ENCODE results near the gene GPSM1. TPM values are rescaled to one million over a fixed set of nuclear protein-coding genes. Genes with fewer than 3 reads are reported as not detected.

GPSM1 gene
- total and polyA plus RNA-seq, 4 donors: 29.2 to 116 (median 92.1) TPM

DNA sequence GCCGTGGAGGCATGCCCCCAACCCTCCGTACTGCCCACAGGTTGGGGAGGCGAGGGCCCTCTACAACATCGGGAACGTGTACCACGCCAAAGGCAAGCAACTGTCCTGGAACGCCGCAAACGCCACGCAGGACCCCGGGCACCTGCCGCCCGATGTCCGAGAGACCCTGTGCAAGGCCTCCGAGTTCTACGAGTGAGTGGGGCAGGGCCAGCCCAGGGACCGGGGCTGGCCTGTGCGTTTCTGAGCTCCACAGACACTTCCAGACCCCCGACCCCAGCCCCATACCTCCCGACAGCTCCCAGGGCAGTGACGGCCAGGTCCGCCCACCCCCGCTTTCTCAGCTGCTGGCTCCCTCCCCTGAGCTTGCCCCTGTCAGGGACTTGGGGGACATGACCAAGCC is 9.5 kb downstream of the GPSM1 start:
- Histone ChIP-seq H3K27me3 (ENCODE audit: control insufficient read depth, insufficient read depth, low read length) (no peaks in the 10 kb centered on the region), H3K4me1 (ENCODE audit: control insufficient read depth, insufficient read depth, low read length) (peaks cover 38% of the 10 kb centered on the region), H3K9me3 (ENCODE audit: control insufficient read depth, insufficient read depth, low read length) (no peaks in the 10 kb centered on the region), H3K4me3 (ENCODE audit: low read depth, low read length) (no peak overlapping the region), H3K36me3 (ENCODE audit: control insufficient read depth, insufficient read depth, low read length) (peaks cover 100% of the 10 kb centered on the region), H3K27ac (ENCODE audit: low read depth, low read length) (no peak overlapping the region)
- 93% methylated on average over 23 of the region's 23 CpGs for WGBS (ENCODE audit: insufficient coverage)
- DNase-seq (ENCODE audit: low read depth in 4 of 6, low spot score in 6 of 6): no peak

DNA sequence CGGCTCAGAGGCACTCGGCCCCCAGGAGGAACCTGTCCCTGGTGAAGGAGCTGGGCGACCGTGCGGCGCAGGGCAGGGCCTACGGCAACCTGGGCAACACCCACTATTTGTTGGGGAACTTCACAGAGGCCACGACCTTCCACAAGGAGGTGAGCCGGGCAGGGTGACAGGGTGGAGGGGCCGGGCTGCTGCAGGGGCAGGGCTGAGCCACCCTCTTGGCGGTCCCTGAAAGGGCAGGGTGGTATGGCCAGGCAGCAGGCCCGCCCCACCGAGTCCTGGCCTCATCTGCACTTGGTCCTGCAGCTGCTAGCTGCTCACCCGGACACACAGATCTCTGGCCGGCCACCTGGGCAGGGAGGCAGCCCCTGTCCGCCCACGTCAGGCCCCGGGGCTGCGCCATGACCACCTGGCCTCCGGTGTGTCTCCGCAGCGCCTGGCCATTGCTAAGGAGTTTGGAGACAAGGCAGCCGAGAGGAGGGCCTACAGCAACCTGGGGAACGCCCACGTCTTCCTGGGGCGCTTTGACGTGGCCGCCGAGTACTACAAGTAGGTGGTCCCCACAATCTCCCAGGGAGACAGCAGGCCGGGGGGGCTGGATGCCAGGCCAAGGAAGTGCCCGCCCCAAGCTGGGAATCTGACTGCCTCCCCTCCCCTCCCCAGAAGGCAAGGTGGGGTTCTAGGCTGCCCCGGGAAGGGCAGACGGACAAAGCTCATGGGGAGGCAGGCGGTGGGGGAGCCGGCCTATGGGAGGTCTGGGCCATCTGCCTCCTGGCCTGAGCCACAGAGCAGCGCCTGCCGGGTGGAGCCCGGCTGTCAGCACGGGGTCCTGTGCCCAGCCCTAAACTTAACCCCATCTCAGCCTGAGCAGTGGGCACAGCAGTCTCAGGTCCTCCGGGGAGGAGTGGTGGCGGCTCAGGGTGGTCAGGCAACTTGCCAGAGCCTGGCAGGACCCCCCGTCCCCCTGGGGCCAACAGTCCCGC is 10.4 kb downstream of the GPSM1 start:
- H3K36me3 ChIP-seq (ENCODE audit: control insufficient read depth, insufficient read depth, low read length): peaks cover 97% of the 10 kb centered on the region
- WGBS (ENCODE audit: insufficient coverage): 90% methylated on average over 37 of the region's 43 CpGs
- H3K4me3 ChIP-seq (ENCODE audit: low read depth, low read length): no peak overlapping the region
- H3K27ac ChIP-seq (ENCODE audit: low read depth, low read length): no peak overlapping the region
- H3K27me3 ChIP-seq (ENCODE audit: control insufficient read depth, insufficient read depth, low read length): no peaks in the 10 kb centered on the region
- no peaks in the 10 kb centered on the region for H3K9me3 ChIP-seq (ENCODE audit: control insufficient read depth, insufficient read depth, low read length)
- peaks cover 44% of the 10 kb centered on the region for H3K4me1 ChIP-seq (ENCODE audit: control insufficient read depth, insufficient read depth, low read length)
- no peak for DNase-seq (ENCODE audit: low read depth in 4 of 6, low spot score in 6 of 6)

GRCh38 chr9:136338511-136338910 is 11.2 kb downstream of the GPSM1 start:
- Histone ChIP-seq H3K27ac (ENCODE audit: low read depth, low read length) (no peak overlapping the region), H3K4me1 (ENCODE audit: control insufficient read depth, insufficient read depth, low read length) (peaks cover 49% of the 10 kb centered on the region), H3K27me3 (ENCODE audit: control insufficient read depth, insufficient read depth, low read length) (no peaks in the 10 kb centered on the region), H3K36me3 (ENCODE audit: control insufficient read depth, insufficient read depth, low read length) (peaks cover 97% of the 10 kb centered on the region), H3K9me3 (ENCODE audit: control insufficient read depth, insufficient read depth, low read length) (no peaks in the 10 kb centered on the region), H3K4me3 (ENCODE audit: low read depth, low read length) (no peak overlapping the region)
- WGBS (ENCODE audit: insufficient coverage): 95% methylated on average over 23 of the region's 25 CpGs
- DNase-seq (ENCODE audit: low read depth in 4 of 6, low spot score in 6 of 6): no peak

DNA sequence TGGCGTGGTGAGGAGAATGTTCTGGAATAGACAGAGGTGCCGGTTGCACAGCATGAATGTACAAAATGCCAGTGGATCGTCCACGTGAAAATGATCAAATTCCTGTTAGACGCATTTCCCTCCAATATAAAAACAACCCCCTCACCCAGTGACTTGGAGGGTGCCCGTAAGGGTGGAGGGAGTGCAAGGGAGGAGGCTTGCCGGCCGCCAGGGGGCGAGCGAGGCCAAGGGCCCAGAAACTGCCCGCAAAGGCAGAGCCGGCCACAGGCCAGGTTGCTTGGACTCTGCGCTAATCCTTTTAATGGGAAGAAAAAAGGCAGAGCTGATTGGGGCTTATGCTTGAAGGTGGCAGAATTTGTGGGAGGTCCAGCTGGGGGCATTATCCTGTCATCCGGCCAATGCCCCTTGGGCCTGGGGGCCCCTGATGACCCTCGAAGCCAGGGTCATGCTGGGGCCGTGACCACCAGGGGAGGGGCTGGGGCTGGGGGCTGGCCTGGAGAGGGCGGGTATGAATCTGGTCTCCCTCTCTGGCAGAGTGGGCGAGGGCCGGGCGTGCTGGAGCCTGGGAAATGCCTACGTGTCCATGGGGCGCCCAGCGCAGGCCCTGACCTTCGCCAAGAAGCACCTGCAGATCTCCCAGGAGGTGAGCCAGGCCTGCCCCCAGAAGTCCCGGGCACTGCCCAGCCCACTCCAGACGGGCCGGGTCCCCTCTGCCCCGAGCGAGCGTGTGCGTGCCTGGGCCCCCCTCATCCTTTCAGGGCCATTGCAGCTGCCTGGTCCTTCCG is 12.0 kb downstream of the GPSM1 start:
- no peaks in the 10 kb centered on the region for H3K9me3 ChIP-seq (ENCODE audit: control insufficient read depth, insufficient read depth, low read length)
- H3K27me3 ChIP-seq (ENCODE audit: control insufficient read depth, insufficient read depth, low read length): no peaks in the 10 kb centered on the region
- peaks cover 58% of the 10 kb centered on the region for H3K4me1 ChIP-seq (ENCODE audit: control insufficient read depth, insufficient read depth, low read length)
- WGBS (ENCODE audit: insufficient coverage): 77% methylated on average over 26 of the region's 32 CpGs
- no peak overlapping the region for H3K4me3 ChIP-seq (ENCODE audit: low read depth, low read length)
- H3K27ac ChIP-seq (ENCODE audit: low read depth, low read length): no peak overlapping the region
- H3K36me3 ChIP-seq (ENCODE audit: control insufficient read depth, insufficient read depth, low read length): peaks cover 96% of the 10 kb centered on the region
- peak in 2 of 6 donors; percentile 37 to 70 for DNase-seq (ENCODE audit: low read depth in 4 of 6, low spot score in 6 of 6)

DNA sequence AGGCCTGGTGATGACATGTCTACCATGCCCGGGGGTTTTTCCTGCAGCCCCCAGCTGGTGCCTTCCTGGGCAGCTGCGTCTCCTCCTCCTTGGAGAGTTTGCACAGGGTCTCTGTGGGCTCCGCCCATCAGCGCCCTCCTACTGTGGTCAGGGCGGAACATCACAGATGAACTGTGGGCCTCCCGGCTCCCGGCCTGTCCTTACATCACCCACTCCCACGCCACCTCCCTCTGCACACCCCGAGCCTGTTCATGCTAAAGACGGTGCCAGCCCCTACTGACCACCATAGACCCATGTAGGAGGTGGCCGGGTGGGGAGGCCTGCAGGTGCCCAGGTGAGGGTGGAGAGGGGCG is 12.6 kb downstream of the GPSM1 start:
- Histone ChIP-seq H3K4me1 (ENCODE audit: control insufficient read depth, insufficient read depth, low read length) (peaks cover 63% of the 10 kb centered on the region), H3K27ac (ENCODE audit: low read depth, low read length) (no peak overlapping the region), H3K9me3 (ENCODE audit: control insufficient read depth, insufficient read depth, low read length) (no peaks in the 10 kb centered on the region), H3K4me3 (ENCODE audit: low read depth, low read length) (no peak overlapping the region), H3K36me3 (ENCODE audit: control insufficient read depth, insufficient read depth, low read length) (peaks cover 95% of the 10 kb centered on the region), H3K27me3 (ENCODE audit: control insufficient read depth, insufficient read depth, low read length) (no peaks in the 10 kb centered on the region)
- 82% methylated on average over 2 of the region's 12 CpGs for WGBS (ENCODE audit: insufficient coverage)
- no peak for DNase-seq (ENCODE audit: low read depth in 4 of 6, low spot score in 6 of 6)

DNA sequence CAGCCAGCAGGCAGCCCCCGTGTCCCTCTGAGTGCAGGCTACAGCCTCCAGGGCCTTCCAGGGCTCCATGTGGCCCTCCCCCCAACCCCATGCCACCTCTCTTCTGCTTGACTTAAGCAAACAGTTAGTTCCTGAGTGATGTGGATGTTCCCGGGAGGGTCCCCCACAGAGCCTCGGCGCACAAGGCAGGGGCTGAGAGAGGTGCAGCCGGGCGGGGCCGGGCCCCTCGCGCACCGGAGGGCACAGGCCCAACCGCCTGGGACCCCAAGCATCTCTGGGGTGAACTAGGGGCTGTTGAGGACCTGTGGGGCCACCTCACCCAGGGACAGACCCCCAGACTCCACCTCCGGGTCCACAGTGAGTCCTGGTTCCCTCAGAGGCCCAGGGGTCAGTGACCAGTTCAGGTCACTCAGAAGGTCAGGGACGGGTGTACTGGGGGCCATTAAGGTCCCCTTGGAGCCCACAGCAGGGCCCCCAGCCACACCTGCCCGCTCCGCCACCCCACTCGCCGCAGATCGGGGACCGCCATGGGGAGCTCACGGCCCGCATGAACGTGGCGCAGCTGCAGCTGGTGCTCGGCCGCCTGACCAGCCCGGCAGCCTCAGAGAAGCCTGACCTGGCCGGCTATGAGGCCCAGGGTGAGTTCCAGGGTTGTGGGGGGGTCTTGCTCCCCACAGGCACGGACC is 13.2 kb downstream of the GPSM1 start:
- Histone ChIP-seq H3K4me1 (ENCODE audit: control insufficient read depth, insufficient read depth, low read length) (peaks cover 69% of the 10 kb centered on the region), H3K27me3 (ENCODE audit: control insufficient read depth, insufficient read depth, low read length) (no peaks in the 10 kb centered on the region), H3K27ac (ENCODE audit: low read depth, low read length) (no peak overlapping the region), H3K4me3 (ENCODE audit: low read depth, low read length) (no peak overlapping the region), H3K9me3 (ENCODE audit: control insufficient read depth, insufficient read depth, low read length) (no peaks in the 10 kb centered on the region), H3K36me3 (ENCODE audit: control insufficient read depth, insufficient read depth, low read length) (peaks cover 95% of the 10 kb centered on the region)
- 92% methylated on average over 19 of the region's 28 CpGs for WGBS (ENCODE audit: insufficient coverage)
- DNase-seq (ENCODE audit: low read depth in 4 of 6, low spot score in 6 of 6): no peak

DNA sequence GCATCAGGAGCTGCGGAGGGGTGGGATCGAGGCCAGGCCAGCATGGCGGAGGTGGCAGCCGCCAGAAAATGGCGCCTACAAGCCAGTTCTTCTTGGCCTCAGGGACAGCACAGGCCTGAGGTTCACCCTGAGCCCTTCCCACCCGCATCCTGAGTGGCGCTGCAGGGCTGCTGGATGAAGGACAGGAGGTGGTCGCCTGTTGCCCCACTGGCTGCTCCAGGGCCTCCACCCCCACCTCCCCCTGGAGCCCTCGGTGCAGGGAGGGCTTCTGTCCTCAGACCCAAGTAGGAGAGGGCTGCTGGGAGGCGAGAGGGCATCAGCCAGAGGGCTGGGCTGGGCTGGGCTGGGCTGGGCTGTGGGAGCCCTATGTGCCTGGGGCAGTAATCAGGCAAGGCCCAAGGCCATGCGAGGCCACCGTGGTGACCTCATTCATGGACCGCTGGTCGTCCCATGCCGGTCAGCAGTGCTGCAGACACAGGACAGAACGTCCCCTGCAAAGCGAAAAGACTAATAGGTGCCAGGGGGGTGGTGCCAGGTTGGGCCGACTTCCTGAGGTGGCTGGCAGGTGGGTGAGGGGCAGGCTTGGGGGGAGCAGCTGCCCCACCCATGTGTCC is 13.8 kb downstream of the GPSM1 start:
- no peak for DNase-seq (ENCODE audit: low read depth in 4 of 6, low spot score in 6 of 6)
- Histone ChIP-seq H3K9me3 (ENCODE audit: control insufficient read depth, insufficient read depth, low read length) (no peaks in the 10 kb centered on the region), H3K36me3 (ENCODE audit: control insufficient read depth, insufficient read depth, low read length) (peaks cover 95% of the 10 kb centered on the region), H3K4me1 (ENCODE audit: control insufficient read depth, insufficient read depth, low read length) (peaks cover 75% of the 10 kb centered on the region), H3K27ac (ENCODE audit: low read depth, low read length) (peak overlapping the region; percentile 91), H3K4me3 (ENCODE audit: low read depth, low read length) (no peak overlapping the region), H3K27me3 (ENCODE audit: control insufficient read depth, insufficient read depth, low read length) (no peaks in the 10 kb centered on the region)
- 75% methylated on average over 11 of the region's 18 CpGs for WGBS (ENCODE audit: insufficient coverage)

- H3K36me3 ChIP-seq (ENCODE audit: control insufficient read depth, insufficient read depth, low read length): peaks cover 95% of the 10 kb centered on the region
- no peak overlapping the region for H3K4me3 ChIP-seq (ENCODE audit: low read depth, low read length)
- peaks cover 82% of the 10 kb centered on the region for H3K4me1 ChIP-seq (ENCODE audit: control insufficient read depth, insufficient read depth, low read length)
- DNase-seq (ENCODE audit: low read depth in 4 of 6, low spot score in 6 of 6): no peak
- no peaks in the 10 kb centered on the region for H3K9me3 ChIP-seq (ENCODE audit: control insufficient read depth, insufficient read depth, low read length)
- H3K27me3 ChIP-seq (ENCODE audit: control insufficient read depth, insufficient read depth, low read length): no peaks in the 10 kb centered on the region
- WGBS (ENCODE audit: insufficient coverage): 46% methylated on average over 7 of the region's 10 CpGs
- H3K27ac ChIP-seq (ENCODE audit: low read depth, low read length): peak overlapping the region; percentile 91
Measured at GRCh38 chr9:136341769-136342168, 14.4 kb downstream of the GPSM1 start.
